SIG-M5 (cell line): Measurements from ENCODE around the gene PON1.

Experiments used
- DNase-seq: peaks from one replicate; lab custom pipeline; 2025; lab: John Stamatoyannopoulos, UW

The PON1 gene

GRCh38 chr7:95253986-95254385 is 70.3 kb downstream of the PON1 start:
- no peak for DNase-seq

GRCh38 chr7:95251966-95252365 is 72.4 kb downstream of the PON1 start:
- no peak for DNase-seq

GRCh38 chr7:95250571-95250970 is 73.8 kb downstream of the PON1 start:
- no peak for DNase-seq
